ENCODE measurements around the gene AVL9.
"Not testable (repeated sequence)": the region's sequence is repeated elsewhere in the genome, so short reads cannot be mapped to it uniquely, and the experiment has no call there.

Gene AVL9

DNA sequence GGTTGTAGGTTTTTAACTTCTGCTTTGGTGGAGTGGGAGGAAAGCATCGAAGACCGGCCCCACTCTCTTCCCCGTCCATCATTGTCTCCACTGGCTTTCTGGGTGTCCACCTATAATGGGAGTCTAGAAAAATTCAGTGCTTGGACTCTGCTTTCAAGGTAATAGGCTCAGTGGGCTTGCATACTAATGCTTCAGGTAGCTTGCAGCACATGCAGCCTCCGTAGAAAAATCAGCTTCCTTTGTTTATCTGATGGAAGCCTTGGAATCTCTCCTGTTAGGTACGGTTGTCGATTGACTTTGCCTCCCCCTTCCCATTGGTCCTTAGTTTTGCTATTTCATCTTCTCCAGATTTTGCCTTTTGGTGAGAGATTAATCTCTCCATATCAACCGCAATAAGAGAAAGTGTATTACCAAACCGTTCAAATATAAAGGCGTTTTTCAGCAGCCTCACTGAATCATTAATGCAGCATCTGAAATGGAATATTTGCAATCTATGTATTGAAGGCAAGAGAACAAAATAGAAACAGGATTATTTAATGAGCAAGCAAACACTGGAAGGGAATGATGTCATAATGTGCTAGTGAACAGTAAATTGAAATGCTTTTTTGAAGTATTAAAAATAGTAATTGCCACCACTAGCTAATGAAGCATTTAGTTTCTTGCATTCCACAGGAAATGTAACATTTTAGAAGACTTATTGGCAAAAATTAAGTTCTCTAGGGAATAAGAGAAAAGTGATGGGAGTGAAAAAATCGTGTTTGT, 944 bp downstream of the AVL9 start:
- no peak for DNase-seq

DNA sequence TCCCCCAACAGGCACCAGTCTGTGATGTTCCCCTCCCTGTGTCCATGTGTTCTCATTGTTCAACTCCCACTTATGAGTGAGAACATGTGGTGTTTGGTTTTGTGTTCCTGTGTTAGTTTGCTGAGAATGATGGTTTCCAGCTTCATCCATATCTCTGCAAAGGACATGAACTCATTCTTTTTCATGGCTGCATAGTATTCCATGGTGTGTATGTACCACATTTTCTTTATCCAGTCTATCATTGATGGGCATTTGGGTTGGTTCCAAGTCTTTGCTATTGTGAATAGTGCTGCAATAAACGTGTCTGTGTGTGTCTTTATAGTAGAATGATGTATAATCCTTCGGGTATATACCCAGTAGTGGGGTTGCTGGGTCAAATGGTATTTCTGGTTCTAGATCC, 4.5 kb downstream of the AVL9 start:
- not testable (repeated sequence) for DNase-seq

DNA sequence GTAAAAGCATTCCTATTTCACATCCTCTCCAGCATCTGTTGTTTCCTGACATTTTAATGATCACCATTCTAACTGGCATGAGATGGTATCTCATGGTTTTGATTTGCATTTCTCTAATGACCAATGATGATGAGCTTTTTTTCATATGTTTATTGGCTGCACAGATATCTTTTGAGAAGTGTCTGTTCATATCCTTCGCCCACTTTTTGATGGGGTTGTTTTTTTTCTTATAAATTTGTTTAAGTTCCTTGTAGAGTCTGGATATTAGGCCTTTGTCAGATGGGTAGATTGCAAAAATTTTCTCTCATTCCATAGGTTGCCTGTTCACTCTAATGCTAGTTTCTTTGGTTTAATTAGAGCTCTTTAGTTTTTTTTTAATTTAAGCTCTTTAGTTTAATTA, 4.9 kb downstream of the AVL9 start:
- DNase-seq = not testable (repeated sequence)

DNA sequence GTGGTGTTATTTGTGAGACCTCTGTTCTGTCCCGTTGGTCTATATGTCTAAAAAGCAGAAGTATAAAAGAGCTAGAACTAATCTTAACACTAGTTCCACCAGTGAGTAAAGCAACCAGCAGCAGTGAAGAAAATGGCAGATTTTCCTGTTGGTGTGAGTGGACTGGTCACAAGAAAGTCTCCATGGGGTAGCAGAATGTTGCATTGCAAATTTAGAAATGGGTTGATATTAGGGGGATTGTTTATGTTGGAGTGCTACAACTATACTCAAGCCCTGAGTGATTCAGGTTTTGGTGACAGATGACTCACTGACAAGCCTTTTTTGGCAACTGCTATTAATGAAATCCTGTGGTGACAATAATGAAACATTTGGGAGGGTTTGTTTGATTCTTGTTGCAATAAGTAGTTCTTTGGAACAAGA, 5.6 kb downstream of the AVL9 start:
- no peak for DNase-seq

DNA sequence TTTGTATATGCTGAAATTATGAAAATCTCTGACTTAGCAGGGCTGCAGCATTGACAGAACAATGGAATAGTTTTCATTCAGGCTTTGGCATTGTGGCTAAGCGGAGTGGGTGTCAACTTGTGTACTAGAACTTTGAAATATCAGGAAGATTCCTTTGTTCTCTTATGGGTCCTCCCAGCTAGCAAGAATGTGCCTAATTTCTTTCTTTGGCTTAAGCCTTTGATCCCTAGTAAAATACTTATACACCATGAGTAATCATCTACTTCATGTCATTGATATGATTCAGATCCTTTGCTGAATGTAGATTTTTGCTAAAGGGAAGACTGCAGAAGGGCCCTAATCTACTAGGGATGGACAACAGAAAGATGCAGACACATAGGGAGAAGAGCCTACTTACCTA, 6.2 kb downstream of the AVL9 start:
- no peak for DNase-seq

DNA sequence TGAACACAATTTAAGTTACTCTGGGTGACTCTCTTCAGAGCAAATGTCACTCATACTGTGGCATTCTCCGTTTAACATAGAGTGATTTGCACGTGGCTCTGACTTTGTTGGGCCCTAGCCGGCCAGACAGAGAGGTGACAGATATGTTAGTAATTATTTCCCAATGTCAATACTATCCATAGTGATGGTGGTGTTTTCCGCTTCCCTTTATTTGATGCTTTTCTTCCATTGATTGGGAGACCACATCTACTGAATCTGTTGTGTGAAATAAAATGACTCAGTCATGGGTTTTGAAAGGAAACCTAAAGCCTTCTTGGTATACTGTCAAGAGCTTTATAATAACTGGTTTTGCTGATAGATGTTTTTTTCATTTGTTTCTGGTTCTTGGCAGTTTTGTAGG, 7.4 kb downstream of the AVL9 start:
- no peak for DNase-seq

DNA sequence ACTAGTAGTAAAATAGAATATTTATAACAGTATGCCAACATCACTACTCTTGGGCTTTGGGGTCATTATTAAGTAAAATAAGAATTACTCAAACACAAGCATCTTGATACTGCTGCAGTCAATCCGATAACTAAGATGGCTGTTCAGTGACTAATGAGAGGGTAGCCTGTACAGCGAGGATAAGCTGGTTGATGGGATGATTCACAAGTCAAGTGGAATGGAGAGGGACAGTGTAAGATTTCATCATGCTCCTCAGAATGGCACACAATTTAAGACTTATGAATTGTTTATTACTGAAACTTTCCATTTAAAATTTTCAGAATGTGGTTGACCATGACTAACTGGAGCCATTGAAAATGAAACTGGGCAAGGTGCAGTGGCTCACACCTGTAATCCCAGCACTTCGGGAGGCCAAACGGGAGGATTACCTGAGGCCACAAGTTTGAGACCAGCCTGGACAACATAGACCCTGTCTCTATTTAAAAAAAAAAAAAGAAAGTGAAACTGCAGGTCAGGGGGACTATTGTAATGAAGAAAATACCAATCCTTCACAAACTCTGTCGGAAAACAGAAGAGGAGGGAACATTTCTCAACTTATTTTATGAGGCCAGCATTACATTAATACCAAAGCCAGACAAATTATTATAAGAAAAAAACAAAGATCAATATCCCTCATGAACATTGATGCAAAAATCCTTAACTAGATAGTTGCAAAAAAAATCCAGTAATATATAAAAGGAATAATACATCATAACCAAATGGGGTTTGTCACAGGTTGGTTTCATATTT, 11.2 kb downstream of the AVL9 start:
- DNase-seq = no peak

DNA sequence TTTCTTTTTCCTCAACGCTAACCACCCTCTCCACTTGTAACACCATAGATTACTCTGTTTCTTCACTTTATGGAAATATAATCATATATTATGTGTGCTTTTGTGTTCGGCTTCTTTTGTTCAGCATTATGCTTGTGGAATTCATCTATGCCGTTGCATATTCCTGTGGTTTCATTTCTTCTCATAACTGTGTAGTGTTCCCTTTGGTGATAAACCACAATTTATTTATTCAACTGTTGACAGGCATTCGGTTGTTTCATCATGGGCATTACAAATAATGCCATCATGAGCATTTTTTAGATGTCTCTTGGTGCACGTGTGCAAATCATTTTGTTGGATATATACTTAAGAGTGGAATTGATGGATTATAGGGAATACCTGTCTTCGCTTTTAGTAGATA, 12.1 kb downstream of the AVL9 start:
- DNase-seq = no peak

DNA sequence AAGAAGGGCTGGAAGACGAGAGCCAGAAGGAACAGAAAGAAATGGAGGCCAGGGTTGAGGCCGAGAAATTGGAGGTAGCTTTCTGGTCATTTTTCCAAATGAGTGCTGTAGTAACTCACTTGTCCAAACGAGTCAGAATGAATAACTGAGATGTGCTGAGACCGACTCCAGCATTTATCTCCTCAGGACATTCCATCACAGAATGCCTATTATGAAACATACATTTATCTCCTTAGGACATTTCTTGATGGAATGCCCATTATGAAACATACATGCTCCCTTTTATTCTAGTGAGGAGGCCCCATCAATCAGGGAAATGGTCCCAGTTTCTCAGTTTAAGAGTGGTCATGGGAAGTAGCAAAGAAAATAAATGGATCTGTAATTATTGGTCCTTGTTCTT, 16.5 kb downstream of the AVL9 start:
- DNase-seq = no peak

DNA sequence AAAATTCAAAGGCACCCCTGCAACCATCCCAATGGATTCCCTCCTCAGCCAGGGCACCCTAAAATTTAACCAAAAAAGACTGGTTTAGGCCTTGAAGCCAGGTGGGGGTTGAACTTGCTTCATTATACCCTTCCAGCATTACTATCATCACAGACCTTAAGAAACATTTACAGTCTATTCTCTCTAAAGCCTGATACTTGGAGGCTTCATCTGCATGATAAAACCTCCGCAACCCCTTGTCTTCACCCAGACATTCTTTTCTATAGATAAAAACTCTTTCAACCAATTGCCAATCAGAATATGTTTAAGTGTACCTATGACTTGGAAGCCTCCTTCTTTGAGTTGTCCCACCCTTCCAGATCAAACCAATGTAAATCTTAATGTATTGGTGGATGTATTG, 17.9 kb downstream of the AVL9 start:
- DNase-seq = no peak

DNA sequence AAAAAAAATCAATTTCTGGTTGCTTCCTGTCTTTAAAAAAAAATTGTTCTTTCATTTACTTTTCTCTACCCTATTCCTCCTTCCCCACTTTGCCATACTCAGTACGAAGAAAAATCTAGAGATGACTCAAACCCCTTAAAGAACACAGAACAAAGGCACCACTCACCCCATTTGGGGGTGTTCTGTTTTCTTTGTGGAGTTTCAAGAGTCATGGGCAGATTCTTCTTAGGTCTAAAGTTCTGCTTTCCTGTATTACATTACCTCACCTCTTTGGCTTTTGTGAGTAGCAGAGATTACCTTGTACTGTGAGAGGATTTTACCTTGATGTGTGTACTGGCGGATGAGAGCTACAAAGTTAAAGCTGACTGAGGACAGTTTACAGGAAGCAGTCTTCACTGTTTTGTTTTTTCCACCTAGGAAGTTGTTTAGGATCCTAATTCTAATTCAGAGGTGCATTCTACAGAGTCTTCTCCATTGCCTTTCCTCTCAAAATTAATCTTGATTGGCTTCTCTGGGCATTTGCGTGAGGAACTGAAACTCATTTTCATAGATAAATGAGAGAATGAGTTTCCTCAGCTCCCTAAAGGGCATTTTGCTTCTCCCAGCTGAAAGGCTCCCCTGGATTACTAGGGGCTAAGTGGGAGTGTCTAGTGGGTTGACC, 20.7 kb downstream of the AVL9 start:
- no peak for DNase-seq

DNA sequence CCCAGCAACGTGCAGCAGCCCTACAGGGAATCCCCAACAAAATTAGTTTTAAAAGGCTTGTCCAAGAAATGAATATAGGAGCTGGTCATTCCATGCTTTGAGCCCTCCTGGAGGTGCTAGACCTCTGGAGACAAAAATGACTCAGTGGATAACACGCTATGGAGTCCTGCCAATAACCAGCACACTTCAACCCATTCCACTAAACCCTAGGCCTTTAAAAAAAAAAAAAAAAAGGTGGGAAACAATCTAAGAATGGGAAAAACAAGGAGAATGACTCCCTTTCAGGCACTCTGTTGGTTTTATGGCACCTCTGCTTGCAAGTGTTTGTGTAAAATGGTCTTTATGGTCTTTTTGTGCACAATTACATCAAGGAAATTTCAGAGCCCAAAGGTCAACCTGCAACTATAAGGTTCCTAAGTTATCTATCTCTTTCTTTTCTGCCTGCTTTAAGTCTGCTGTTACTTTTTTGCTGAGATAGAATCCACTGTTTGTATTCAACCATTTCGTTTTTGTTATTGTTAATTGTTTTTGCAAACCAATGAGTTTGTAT, 21.3 kb downstream of the AVL9 start:
- no peak for DNase-seq

DNA sequence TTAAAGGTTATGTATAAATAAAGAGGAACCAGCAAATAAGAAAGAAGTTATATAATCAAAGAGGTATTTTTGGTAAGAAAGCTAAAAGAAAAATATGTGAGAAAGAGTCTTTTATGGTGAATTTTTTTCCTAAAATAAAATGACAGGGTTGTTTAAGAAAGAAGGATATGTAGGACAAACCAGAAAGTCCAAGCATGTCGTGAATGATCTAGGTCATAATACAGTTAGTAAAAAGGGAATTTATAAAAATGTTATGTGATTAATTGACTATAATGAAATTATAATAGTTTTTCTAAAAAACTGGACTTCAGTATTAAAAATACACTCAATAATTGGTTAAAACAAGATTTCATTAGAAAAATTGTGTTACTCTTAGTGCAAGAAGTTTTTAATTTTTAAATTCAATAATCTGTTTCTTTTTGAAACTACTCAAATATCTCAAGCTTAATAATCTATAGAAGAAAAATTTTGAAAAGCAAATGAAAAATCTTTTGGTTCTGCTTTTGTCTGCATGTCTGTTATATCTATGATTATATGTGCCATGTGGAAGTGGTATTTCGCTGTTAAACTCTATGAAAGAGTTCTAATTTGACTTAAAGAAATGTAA, 23.3 kb downstream of the AVL9 start:
- no peak for DNase-seq

DNA sequence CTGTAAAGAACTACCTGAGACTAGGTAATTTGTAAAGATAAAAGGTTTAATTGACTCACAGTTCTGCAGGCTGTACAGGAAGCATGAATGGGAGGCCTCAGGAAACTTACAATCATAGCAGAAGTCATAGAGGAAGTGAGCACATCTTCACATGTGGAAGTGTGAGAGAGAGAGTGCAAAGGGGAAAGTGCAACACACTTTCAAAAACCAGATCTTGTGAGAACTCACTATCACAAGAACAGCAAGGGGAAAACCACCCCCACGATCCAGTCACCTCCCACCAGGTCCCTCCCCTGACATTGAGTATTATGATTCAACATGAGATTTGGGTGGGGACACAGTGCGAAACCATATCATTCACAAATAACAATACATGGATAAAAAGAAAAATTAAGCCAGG, 24.5 kb downstream of the AVL9 start:
- no peak for DNase-seq

DNA sequence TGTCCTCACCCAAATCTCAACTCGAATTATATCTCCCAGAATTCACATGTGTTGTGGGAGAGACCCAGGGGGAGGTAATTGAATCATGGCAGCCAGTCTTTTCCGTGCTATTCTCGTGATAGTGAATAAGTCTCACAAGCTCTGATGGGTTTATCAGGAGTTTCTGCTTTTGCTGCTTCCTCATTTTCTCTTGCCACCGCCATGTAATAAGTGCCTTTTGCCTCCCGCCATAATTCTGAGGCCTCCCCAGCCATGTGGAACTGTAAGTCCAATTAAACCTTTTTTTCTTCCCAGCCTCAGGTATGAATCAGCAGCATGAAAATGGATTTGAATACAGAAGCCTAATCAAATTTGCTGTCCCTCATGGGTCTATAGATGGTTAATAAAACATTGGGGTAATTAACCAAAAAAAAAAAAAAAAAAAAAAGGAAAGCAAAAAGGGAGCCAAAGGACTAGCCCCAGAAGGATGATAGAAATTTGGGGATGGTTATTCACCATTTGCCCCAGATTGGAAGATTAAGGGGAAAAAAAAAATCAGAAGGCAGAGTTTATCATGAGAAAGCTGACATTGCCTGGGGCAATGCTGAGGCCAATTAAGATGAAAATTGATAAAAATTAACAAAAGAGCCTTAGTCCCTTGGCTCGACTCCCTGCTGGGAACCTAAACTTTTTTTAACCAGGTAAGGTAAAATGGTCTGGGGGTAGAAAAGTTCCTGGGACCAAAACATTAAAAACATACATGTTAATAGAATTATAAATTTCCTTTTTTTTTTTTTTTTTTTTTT, 27.6 kb downstream of the AVL9 start:
- no peak for DNase-seq

DNA sequence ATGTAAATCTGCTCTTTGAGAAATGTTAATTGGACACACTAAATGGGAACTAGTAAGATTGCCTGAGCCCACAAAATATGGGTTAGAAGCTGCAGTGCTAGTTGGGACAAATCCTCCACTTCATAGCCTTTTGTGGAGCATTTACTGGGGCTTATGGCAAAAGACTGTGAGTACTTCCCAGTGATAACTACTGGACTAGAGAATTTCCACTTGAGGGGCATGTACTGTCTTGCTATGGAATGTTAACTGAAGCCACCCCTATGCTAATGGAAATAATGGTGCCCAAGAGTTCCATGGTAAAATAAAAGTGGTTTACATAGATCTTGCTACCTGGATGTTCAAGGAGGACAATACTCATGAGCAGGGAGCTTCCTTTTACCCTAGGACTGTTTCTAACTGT, 29.3 kb downstream of the AVL9 start:
- DNase-seq = no peak

DNA sequence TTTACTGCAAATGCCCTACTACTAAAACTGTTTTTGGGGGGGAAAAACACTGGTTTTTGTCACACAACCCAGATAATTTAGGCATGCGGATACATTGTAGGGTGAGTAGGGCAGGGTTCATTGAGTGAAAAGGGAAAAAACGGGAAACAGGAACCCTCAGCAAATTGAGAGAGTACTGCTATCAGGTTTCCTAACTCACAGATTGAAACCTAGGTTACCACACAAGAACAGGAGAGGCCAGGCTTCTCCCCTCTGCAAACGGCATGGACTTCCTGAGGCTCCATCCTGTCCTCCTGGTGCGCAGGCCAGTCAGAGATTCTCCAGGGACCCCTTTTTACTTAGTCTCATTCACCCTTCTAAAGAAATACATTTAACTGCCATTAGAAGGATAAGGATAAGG, 30.6 kb downstream of the AVL9 start:
- no peak for DNase-seq

DNA sequence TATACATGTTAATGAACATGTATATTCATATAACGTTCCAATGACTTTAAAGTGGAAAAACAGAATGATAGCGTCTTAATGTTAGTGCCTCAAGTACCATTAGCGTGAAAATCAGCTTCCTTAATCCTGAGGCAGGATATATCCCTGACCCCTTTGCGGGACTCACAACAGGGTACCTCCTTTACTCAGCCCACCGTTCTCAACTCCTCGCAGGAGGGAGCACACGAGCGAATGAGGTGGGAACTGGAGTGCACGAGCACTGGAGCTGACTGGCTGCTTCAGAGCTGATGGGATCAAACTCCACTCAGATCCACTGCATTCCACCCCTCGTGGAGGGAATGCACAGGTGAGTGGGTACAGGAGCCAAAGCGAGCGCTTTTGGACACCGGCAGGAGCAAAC, 36.1 kb downstream of the AVL9 start:
- DNase-seq = no peak

DNA sequence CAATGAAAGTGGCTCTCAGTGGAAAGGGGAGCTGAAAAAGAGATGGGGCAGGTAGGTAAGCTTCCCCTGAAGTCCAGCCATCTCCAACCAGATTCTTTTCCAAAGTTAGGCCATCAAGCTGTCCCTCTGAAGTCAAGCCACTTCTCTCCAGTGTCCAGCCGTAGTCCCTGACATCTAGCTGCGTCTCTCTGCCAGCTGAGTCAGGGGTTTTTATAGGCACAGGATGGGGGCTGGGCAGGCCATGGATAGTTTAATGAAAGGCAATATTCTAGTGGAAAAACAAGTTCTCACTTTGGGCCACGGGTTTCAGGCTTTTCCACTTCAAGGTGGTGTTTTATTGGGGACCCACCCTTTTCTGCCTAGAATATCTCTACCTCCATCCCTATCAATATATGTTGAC, 36.8 kb downstream of the AVL9 start:
- no peak for DNase-seq

DNA sequence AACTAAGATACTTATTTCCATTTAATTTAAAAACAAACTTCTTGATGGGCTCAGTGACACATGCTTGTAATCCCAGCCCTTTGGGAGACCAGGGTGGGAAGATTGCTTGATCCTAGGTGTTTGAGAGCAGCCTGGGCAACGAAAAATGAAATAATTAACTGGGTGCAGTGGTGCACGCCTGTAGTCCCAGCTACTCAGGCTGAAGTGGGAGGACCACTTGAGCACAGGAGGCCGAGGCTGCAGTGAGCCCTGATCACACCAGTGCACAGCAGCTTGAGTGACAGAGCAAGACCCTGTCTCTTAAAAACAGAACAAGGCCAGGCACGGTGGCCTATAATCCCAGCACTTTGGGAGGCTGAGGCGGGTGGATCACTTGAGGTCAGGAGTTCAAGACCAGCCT, 37.4 kb downstream of the AVL9 start:
- no peak for DNase-seq

DNA sequence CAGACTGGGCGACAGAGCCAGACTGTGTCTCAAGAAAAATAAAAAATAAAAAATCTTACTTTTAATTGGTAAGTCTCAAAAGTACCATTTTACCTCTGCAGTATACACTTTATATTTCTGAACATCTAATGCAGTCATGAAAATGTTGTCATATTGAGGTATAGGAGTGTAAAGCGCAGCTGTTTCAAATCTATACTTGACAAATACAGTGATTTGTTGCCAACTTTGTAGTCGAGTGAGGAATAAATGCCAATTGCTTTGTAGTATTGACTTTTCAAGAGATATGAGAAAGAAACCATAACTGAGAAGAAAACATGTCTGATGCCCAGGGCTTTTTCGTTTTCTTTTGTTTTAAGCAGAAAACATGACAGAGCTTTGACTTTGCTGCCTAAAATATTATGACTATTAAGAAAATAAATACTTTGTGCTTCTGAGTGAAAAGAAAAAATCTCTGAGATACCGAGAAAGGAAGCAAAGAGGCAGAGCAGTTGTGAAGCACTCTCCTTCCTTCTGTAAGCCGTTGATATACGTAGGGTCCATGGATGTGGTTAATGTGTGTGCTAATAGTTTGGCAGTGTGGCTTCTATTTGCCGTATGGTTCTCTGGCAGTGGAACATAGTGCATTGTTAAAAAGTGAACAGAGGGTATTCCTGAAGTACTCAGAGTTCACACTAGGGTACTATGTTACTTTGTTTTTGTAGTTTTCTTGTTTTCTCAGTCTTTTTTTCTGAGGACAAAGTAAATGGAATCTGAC, 38.2 kb downstream of the AVL9 start:
- DNase-seq = no peak
